HCEC 1CT (cell line): ENCODE measurements around the gene OR6C76.
"Not testable (repeated sequence)": the region's sequence is repeated elsewhere in the genome, so short reads cannot be mapped to it uniquely, and the experiment has no call there.

Source experiments
- DNase-seq: peaks from one replicate; pipeline ENCODE4 v3.0.0-alpha.2; 2017

OR6C76 gene

DNA sequence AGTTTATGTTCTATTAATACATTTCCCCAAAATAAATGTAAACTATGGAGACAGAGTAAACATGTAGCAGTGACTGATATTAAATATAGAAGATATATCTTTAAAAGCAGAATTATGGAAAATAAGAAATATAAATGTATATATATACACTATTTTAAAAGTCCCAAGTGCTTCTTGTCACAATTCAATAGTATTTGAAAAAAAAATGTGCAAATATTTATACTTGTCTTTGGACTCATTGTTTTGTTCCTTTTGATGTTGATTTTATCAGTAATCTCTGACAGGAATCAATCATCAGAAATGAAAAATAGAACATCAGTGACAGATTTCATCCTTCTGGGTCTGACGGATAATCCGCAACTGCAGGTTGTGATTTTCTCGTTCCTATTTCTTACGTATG, at the start of gene OR6C76:
TSS of gene OR6C76 (plus strand) at position 301 of the 400 bp plus-strand sequence. CDS start at position 301, 0 bp downstream.
- DNase-seq, result no peak

DNA sequence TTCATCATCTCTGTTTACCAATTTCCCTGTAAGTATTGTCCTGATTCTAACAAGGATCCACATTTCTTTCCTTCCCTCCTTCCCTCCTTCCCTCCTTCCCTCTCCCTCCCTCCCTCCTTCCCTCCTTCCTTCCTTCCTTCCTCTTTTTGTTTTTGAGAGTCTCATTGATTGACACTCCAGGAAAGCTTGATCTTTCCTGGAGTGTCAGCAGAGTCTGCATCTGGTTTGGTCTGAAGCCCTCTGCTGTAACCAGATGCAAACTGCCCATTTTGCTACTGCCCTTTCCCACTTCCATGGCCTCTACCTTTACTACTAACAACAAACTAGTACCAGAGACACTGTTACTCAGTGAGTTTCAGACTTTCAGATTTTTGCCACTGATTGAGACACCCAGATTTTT, 40.2 kb upstream of the OR6C76 start:
- no peak for DNase-seq

DNA sequence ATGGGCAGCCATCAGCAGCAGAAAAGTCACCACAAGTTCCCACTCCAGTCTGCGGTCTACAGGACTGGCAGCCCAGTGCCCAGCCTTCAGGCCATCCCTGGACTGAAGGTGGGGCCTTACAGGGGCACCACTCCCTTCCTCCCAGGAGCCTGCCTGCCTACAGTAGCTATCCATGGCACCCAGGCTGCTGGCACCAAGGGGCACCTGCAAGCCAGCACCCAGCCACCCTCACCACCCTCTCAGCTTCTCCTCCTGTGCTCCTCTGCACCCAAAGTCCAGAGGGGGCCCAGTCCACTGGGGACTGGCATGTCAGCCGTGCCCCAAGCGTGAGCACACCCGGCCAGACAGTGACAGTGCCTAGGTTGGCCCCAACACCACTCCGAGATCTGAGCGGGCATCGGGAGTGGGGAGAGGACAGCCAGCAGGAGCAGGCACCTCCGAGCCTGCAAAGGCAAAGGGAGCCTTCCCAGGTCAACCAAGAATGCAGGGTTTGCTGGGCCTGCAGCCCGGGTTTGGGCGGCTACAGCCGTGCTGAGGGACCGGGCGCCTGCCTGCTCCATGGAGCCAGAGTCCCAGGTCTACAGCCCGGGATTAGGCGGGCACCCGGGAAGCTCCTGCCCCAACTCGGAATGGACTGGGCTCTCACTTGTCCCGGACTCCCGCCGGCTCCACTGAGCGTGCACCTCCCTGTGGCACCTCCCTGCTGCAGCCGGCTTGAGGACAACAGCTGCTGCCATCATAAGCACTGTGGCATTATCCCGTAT, 33.8 kb upstream of the OR6C76 start:
- no peak for DNase-seq

DNA sequence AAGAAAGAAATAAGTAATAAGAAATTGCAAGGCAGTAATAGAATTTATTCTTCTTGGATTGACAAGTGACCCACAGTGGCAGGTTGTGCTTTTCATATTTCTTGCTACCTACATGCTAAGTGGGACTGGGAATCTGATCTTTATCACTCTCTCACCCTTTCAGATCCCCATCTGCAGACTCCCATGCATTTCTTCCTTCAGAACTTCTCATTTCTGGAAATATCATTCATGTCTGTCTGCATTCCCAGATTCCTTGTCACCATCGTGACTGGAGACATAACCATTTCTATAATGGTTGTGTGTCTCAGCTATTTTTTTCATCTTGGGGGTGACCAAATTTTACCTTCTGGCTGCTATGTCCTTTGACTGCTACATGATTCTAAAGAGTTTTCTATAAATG, 29.7 kb upstream of the OR6C76 start:
- DNase-seq, result no peak

DNA sequence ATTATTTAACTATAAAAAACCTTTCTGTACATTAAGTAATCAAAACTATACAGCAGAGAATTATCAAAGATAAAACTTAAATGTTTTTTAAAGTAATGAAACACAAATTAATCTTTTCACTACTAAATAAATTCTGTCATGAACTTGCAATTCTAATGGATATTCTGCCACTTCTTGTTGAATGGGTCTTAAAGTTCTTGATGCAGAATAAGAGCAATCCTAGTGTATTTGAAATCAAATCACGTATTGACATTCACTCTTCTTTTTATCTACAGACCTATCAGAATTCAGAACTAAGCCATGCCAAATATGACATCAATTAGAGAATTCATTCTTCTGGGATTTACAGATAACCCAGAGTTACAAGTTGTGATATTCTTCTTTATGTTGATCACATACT, 25.8 kb upstream of the OR6C76 start, which contains the start of gene OR6C65:
TSS of gene OR6C65 (plus strand) at position 301 of the 400 bp plus-strand sequence. CDS start at position 301, 0 bp downstream.
- DNase-seq, result no peak

DNA sequence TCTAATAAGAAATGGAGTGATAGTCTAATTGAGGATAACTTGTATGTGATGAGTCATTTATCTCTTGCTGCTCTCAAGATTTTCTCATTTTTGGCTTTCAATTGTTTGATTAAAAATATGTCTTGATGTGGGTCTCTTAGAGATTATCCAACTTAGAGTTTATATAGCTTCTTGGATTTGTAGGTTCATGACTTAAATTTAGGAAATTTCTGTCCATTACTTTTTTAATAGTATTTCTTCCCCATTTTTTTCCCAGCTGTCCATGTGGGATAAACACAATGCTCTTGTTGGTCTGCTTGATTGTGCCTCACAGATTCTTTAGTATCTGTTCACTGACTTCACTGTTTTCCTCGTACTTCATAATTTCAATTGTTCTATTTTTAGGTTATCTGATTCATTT, 18.2 kb upstream of the OR6C76 start:
- no peak for DNase-seq

DNA sequence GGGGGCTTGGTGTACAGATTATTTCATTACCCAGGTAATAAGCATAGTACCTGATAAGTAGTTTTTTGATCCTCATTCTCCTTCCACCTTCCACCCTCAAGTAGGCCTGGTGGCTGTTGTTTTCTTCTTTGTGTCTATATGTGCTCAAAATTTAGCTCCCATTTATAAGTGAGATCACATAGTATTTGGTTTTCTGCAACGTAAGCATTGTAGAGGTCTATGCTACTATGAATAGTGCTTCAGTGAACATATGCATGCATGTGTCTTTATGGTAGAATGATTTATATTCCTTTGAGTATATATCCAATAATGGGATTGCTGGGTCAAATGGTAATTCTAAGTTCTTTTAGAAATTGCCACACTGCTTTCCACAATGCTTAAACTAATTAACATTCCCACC, 16.9 kb upstream of the OR6C76 start:
- DNase-seq, result not testable (repeated sequence)

DNA sequence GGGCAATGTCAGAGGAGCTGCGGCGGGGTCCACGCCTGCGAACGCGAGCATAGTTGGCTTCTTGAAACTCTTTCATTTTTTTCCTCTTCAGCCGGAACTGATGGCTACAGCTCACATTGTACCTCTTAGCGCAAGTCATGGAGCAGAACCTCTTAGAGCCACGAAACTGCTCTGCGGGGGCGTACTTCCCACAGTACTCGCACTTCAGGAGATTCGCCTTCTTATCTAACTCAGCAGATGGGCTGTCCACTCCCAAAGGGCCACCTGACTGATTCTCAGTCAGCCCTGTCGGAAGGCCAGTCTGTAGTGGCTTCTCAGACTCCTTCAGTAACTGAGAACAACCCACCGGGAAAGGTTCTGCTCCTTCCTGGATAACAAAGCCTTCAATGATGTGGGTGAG, 13.9 kb upstream of the OR6C76 start:
- DNase-seq, result not testable (repeated sequence)

DNA sequence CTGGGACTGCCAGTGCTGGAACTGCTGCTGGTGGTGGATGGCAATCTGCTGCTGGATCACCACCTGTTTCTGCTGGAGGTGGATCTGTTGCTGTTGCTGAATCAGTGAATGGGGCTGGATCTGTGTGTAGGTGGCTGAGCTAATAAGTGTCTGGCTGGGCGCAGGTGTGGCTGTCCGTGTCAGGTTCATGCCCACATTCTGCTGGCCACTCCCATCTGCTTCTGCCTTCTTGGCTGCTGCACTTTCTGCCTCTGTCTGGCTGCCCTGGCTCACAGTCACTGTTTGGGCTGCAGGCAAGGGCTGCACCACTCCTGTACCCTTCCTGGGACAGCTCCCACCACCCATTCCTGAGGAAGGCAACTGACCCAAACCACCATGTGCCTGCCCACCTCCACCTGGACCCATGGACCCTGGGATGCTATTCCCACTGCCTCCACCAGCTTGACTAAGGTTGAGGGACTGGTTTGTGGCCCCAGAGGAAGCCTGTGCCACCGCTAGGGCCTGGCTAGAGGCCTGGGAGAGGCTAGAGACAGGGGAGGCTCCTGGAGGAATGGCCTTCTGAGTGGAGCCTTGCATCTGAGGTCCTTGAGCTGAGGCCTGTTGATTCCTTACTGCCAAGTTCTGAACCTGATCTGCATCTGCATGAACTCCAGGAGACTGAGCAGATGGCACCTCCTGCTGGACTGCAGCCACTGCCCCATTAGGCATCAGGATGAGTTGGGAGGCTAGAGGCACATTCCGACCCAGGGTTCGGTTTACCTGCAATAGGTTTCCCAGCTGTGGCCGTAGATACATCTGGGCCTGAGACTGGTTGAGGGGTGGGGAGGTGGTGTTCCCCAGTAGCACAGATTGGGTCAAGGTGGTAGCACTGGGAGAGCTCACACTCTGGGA, 12.3 kb upstream of the OR6C76 start:
- DNase-seq, result not testable (repeated sequence)

DNA sequence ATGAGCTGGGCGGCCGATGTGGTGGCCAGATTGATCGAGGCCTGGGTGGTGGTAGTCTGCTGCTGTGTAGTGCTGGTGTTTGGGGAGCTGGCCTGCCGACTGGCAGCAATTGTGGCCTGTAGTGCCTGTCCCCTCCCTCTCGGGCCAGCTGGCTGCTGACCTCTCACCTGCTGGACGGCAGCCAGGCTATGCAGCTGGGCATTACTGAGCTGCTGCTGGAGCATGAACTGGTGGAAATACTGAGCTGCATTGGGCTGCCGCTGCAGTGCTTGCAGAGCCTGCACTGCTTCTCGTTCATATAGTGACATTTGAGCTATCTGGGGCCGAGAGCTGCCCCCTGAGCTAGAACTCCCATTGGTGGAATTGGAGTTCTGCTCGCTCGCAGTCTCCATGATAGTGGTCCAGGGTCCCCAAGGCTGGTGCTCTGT, 11.6 kb upstream of the OR6C76 start:
- not testable (repeated sequence) for DNase-seq

DNA sequence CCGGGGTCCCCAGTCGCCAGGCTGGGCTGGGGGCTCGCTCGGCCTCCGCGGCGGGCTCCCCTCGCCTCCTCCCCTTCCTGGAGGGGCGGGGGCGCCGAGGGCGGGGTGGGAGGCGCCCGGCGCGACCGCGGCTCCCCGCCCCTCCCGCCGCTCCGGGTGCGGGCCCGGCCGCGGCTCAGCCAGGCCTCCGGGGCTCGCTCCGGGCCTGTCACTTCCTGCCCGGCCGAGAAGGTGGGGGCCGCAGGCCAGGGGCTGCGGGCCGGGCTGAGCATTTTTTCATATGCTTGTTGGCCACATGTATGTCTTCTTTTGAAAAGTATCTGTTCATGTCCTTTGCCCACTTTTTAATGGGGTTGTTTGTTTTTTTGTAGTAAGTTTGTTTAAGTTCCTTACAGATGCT, 11.2 kb upstream of the OR6C76 start:
- DNase-seq, result not testable (repeated sequence)

DNA sequence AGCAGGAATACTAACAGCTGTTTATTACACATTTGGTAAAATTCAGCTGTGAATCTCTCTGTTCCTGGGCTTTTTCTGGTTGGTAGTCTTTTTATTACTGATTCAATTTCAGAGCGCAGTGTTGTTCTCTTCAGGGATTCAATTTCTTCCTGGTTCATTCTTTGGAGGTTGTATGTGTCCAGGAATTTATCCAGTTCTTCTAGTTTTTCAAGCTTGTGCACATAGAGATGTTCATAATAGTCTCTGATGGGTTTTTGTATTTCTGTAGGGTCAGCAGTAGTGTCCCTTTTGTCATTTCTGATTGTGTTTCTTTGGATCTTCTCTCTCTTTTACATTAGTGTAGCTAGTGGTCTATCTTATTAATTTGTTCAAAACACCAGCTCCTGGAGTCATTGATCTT, 9.1 kb upstream of the OR6C76 start:
- no peak for DNase-seq

DNA sequence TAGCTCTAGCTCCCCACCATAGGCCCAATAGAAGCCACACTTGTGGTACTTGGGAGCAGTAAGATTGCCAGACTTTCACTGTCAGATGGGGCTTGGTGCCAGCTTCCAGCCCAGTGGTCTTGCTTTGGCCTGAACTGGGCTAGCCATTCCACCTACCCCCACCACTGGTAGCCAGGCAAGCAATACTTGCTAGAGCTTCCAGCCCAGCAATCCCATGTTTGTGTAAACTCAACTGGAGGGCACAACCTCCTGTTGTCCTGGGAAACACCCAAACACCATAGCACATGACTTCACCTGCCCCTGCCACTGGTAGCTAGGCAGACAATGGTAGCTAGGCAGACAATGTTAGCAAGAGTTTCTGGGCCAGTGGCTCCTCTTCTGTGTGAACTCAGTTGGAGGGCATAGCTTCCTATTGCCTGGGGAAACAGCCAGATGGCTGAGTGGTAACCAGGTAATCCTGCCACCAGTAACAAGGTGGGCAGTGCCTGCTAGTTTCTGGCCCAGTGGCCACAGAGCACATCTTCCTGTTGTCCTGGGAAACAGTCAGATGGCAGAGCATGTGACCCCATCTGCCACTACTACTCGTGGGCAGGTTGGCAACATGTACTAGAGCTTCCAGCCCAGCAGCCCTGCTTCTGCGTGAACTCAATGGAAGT, 5.6 kb upstream of the OR6C76 start:
- DNase-seq, result no peak

DNA sequence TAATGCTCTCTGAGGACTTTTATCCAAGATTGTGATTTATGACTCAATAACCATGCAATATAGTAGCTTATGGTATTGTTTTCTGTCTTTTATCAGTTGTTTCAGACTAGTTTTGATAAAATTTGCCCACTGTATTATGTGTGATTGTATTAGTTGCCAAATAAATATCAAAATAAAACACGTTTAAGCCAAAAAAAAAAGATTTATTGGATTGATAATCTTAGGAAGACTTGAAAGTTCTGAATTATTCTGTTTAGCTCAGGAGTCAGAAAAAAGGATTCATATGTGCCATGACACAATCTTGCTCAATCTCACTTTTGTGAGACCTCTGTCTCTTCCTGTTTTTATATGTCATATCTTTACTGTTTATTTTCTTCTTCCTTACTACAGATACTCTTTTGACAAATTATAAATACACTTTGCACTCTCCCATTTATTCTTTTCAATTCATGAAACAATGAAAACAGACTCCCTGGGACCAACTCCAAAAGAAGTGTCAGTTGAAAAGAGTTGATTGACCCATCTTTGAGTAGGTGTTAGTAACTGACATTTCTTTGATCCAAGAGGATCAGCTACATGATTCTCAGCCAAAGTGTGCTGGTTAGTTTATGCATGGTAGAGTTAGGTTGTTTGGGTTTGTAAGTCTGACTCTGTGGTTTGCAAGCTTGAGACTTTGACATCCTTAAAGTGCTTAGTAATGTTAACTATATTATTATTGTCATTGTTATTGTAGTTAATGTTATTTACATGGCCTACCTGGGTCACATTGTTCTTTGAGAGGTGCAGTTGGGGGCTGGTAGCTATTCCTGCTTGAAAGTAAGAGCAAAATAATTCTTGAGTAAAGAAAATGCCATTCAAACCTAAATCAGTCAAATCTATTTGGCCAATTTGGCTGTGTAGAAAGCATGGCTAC, 2.5 kb downstream of the OR6C76 start:
- DNase-seq, result no peak

DNA sequence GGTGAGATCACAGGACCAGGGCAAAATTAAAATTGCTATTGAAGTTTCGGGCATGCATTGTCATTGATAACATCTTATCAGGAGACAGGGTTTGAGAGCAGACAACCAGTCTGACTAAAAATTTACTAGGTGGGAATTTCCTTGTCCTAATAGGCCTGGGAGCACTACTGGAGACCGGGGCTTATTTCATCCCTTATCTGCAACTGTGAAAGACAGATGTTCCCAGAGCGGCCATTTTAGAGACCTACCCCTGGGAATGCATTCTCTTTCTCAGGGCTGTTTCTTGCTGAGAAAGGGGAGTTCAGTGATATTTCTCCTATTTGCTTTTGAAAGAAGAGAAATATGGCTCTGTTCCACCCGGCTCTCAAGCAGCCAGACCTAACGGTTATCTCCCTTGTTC, 15.2 kb downstream of the OR6C76 start:
- DNase-seq, result not testable (repeated sequence)

DNA sequence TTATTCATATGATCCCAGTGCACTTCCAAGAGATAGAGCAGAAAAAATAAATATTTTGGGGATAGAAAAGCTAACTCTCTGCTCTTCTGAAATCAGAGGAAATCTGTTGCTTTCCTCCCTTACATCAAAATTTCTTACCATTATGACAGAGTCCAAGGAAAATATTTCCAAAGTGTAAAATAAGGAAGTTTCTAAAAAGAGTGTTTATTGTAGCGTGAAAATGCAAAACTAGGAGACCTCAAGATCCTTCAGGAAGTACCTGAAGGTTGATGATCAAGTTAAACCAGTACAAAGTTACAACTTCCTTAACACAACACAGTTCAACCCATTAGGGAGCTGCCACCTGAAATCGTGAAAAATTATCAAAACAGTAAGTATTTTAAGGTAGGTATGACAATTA, 17.7 kb downstream of the OR6C76 start, which contains the start of gene OR6C2:
TSS of gene OR6C2 (plus strand) at position 301 of the 400 bp plus-strand sequence. CDS start 8,138 bp downstream, outside the sequence.
- DNase-seq, result no peak

DNA sequence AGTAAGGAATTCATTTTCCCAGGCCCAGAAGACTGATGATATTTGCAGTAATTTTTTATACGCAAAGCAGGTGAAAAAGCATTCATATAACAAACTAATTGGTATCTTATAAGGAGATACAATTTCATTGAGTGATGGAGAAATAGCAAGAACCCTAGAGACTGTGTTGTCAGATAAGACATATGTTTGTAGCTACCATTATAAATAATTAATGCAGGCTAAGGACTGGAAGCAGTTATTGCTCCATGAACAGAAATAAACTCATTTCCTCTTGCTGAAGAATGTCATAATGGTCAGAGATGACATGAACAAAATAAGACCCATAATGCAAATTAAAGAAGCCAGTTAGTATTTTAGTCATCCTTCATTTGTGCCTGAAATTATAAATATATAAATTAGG, 19.3 kb downstream of the OR6C76 start:
- no peak for DNase-seq

DNA sequence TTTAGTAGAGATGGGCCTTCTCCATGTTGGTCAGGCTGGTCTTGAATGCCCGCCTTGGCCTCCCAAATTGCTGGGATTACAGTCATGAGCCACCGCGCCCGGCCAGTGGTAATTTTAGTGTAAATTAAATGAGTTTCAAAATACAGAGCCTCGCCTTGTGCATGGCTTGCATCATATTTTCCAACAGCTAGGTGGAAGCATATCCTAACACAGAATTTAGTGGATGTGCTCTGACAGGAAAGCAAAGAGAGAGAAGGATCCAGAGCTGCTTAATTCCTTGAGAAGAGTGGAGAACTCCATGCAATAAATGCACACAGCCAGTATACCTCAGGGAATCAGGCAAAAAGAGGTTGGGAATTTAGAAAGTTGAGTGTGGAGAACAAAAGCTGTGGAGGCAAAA, 20.3 kb downstream of the OR6C76 start:
- no peak for DNase-seq

DNA sequence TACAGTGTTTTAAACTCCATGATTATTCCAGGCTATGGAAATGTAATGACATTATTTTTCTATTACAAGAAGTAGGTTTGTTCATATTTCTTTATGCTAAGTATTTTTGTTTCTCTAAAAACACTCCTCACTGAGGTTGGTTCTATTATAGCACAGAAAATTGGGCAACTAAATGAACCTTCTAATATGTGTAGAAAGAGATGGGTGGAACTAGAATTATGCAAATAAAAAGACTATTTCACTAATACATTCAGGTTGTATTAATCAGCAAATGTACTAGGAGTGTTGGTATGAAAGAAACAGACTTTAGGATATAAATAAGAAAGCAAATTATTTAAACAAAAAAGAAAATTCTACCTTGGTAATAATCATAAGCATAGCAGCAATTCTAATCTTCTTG, 22.8 kb downstream of the OR6C76 start:
- no peak for DNase-seq

DNA sequence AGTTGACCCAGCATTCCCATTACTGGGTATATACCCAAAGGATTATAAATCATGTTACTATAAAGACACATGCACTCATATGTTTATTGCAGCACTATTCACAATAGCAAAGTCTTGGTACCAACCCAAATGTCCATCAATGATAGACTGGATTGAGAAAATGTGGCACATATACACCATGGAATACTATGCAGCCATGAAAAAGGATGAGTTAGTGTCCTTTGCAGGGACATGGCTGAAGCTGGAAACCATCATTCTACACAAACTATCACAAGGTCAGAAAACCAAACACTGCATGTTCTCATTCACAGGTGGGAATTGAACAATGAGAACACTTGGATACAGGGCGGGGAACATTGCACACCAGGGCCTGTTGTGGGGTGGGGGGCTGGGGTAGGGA, 38.9 kb downstream of the OR6C76 start:
- DNase-seq, result not testable (repeated sequence)

DNA sequence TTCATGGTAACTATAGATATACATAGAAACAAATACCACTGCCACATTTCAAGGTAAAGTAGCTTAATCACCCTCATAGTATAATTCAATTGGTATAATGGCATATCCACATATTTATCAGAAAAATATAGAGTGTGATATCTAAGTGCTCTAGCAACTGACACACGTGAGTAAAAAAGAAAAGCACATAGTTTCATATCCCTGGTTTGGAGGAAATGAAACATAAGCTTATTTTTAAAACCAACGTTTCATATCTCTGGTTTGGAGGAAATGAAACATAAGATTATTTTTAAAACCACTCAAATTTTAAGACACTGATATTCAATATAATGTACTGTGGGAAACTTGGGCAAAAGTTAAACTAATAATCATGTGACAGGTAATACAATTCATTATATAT, 41.8 kb downstream of the OR6C76 start:
- no peak for DNase-seq

DNA sequence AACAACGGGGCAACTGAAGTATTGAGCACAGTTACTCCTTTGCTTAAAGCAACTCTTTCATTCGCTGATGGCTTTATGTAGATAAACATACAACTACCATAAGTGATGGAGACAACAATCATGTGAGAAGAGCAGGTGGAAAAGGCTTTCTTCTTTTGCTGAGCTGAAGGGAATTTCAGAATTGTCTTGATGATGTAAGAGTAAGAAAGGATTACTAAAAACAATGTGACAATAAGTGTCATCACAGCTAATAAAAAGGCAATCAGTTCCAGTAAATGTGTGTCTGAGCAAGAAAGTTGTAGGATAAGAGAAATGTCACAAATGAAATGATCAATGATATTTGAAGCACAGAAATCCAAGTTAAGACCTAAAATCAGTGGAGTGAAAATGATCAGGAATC, 43.2 kb downstream of the OR6C76 start:
- DNase-seq, result no peak
